ENCODE data around the gene APMAP.

GRCh38 chr20:24951536-24952083 lies 40.9 kb downstream of the APMAP start:
- TF ChIP-seq POLR2A (IDR thresholded peaks at IDR 0.05) (no peak), CTCF (IDR thresholded peaks at IDR 0.05) (no peak)
